NCI-H2081 treated with DMSO at 0.1 percent for 48 hours (cell line): ENCODE results near the gene ADGRB2.
A peak's percentile ranks its signal among the peaks of the same experiment; 100 is the strongest.

Experiments
- DNase-seq: peaks from one replicate; lab custom pipeline; 2025; lab: John Stamatoyannopoulos, UW

ADGRB2 gene

DNA sequence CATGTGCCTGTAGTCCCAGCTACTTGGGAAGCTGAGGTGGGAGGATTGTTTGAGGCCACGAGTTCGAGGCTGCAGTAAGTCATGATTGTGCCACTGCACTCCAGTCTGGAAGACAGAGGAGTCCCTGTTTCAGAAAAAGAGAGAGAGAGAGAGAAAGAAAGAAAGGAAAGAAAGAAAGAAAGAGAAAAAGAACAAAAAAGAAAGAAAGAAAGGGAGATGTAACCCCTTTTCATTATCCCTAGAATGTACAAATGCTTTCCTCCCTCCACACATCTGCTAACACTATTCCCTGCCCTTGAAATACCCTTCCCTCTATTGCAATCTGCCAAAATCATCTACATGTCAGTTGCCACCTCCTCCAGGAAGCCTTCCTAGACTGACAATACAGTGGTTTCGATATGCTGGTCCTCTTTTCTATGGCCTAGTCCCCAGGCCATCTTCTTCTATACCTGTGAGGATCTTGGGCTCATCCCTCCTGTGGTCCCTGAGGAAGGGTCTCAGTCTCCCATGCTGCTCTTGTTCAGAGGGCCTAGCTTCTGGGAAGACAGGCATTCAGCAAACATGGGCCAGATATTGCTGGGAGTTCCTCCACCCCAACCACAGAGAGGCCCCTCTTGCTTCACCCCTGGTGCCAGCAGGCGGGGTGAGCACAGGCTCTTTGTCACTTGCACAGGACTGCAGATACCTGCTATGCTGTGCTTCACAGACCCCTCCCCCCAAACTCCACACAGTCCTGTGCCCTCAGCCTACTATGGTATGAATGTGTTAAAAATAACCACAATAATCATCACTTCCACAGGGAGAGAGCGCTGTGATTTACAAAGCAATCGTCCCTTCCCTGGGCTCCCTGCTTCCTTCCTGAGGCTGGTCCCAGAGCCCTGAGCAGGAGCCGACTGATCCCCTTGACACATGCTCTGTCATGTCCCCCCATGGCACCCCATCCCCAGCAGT, 14.1 kb downstream of the ADGRB2 start:
- DNase-seq = no peak

DNA sequence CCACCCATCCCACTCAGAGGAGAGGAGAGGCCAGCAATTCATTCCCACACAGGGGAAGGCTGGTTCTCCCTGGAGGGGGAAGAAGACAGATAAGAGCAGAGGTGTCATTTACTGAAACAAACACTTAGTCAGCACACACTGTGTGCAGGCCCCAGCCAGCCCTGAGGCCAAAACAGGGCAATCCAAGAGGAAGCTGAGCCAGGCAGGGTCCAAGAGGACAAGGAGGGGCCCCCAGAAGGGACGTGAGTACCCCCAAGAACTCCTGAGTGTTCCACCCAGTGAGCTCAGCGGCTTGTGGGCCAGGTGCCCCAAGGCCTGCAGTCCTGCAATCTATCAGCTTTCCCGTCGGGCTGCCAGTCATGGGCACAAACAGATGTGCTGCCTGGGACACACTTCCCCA, 15.8 kb downstream of the ADGRB2 start:
- no peak for DNase-seq

DNA sequence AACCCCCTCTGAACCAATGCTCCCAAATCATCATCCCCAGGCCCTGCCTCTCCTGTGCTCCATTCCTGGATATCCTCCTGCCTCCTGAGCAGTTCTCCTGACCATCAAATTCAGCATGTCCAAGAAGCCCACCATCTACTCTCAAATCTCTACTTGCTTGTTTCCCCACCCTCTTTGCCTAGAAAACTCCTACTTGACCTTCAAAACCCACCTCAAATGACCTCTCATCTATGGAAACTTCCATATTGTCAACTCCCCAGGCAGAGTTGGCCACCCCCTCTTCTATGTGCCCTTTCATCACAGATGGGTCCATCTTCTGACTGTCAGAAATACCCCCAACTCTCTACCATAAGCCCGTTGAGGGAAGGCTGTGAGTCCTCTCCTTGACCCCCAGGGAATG, 16.8 kb downstream of the ADGRB2 start:
- DNase-seq = no peak

DNA sequence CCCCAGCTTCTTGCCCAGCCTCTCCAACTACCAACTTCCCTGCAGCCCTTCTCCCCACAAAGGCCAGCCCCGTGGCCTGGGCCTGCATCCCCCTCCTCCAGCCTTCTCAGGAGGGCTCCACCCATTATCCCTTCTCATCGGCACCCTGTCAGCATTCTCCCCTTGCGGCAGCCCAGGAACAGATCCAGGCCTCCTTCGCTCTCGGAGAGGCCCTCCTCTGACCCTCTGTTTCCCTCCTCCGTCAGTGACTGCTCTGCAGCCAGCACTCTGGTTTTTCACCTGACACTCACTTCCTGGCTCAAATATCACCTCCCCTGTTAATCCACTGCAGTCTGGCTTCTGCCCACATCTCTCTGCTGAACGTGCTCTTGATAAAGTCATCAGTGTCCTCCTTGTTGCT, 17.5 kb downstream of the ADGRB2 start:
- DNase-seq = no peak

DNA sequence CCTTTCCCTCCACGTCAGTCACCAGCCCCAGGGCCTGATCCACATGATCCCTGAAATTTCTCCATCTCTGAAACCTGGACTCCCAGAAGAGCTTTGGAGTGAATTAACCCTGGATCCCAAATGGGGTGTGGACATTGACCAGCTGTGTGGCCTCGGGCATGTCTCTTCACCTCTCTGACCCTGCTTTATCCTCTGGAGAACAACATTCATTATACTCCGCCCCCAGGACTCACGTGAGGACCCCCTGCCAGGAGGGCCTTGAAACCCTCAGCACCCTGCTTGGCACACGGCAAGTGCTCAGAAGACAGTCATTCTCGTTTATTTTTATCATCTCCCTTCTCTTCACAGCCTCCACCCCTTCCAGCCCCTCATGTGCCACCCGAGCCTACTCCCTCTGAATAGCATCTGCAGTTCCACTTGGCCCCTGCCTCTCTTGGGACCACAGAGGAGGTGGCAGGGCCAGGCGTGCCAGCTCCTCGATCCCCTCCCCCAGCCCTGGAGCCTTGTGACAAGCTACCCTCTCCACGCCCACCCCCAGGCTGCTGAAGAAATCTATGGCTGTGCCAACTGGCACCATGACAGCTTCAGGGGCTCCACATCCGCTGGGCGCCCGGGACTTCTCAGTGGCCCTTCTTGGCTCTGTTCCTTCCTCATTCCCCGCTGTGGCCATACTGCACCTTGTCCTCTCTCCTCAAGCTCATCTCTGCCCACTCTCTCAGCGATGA, 18.0 kb downstream of the ADGRB2 start:
- no peak for DNase-seq

DNA sequence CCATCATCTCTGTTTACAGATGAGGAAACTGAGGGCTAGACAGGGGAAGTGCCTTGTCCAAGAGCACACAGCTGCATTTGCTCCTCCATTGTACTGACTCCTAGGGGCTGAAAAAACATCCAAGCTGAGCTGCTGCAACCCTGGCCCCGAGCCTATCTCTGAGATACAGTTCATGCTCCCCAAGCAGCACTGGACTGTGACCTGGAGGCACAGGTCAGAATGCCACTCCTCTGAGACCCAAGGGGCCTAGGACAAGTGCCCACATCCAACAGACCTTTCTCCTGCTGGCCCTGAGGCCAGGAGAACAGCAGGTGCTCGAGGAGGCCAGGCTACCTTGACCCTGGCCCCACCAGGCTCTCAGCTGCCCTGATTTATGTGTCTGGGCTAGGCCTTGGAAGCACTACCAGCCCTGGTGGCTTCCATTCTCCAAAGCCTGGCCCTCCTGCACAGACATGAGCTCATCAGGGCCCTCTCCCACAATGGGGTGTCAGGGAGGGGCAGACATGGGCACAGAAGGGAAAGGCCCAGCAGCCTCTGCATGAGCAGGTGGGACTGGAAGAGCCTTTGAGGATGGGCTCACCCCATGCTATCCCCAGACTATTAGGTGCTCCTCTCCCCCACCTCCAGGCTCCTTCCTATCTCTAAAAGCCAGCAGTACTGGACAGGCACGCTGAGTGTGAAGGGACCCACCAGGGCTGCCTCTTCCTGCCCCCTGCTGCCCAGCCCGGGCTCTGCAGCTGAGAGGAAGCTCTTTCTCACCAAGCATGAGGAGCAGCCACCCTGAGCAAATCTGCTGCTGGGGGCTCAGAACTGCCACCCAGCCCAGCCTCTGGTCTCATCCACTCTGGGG, 18.8 kb downstream of the ADGRB2 start:
- no peak for DNase-seq

DNA sequence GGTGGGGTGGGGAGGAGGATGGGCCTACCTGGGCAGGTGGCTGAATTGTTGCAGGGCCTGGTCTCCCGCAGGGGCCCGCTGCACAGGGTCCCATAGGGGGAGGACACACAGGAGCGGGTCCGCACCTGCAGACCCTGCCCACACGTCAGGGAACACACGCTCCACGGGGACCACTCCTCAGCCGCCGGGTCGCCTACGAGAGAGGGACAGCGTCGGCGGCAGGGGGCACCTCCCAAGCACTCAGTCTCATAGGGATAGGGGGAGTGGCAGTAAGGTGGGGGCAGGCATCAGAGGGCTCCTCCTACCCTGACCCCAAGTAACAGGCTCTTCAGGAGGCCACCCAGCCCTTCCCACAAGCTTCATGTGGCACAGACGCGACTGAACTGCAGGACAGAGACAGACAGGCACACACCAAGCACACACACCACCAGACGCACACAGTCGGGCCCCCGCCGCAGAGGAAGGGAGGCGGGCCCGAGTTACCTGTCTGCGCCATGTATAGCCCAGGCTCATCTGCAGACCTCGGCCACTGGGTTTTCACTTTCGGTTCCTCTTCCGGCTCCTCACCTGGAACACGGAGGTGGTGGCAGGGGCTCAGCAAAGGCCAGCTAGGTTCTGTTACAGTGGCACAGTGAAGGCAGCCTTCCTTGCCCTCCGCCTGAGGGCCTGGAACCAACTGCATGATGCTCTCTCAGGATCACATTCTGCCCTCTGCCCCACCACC, 19.8 kb downstream of the ADGRB2 start:
- no peak for DNase-seq

DNA sequence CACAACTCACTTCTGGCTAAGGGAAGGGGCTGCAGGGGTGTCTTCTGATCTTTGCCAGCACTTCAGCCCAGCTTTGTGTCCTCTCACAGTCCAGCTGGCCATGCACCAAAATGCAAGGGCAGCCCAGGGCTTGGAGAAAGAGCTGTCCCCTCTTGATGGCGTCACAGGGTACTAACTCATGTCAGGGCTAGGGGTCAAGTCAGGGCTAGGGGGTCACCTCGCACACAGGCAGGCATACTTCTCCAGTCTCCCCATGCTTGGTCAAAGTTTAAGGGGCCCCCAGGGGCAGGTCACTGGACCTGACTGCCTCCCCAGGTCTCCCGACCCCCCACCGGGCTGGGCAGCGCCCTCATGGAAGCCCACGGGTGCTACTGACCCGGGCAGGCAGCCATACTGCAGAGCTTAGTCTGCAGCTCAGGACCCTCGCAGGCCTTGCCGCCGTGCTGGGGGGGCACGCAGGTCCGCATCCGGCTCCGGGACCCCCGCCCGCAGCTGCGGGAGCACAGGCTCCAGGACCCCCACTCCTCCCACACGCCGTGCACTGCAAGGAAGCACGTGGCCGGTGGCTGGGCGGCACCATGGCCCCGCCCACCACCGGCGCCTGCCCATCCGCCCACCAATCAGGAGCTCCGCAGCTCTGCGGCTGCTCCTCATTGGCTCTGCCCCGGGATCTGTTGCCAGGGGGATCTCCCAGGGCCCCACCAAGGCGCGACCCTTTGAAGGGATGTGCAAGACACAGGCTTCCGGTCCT, 21.5 kb downstream of the ADGRB2 start:
- no peak for DNase-seq

DNA sequence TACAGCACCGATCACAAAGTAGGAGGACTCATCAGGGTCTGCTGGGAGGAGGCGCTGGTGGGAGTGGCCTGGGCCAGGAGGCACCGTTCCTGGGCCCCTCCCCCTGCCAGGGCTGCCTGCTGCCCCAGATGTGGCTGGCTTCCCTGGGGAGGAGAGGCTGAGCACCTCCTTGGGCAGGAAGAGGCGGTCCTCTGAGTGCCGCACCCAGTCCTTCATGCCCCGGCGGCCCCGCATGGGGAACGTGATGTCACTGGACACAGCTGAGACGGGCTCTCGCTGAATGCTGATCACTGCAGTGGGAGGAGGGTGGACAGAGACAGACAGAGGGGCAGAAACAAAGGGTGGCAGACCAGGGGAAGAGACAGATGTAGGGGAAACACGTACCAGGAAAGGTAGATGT, 24.8 kb downstream of the ADGRB2 start:
- no peak for DNase-seq

DNA sequence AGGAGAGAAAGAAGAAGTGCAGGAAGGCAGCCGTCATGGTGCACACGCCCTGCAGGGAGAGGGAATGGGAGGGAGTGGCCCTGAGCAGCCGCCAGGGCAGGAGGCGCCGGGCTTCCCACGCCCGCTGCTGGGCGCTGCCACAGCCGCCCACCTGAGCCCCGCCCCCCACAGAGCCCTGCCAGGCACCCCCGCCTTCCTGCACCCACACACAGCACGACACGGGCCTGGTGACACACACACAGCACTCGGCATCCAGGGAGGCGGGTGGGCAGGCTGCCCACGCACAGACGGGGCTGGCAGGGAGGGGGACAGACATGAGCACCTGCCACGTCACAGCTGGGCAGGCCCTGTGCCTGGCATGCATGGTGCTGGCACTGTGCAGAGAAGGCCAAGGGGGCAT, 27.5 kb downstream of the ADGRB2 start:
- DNase-seq = no peak

DNA sequence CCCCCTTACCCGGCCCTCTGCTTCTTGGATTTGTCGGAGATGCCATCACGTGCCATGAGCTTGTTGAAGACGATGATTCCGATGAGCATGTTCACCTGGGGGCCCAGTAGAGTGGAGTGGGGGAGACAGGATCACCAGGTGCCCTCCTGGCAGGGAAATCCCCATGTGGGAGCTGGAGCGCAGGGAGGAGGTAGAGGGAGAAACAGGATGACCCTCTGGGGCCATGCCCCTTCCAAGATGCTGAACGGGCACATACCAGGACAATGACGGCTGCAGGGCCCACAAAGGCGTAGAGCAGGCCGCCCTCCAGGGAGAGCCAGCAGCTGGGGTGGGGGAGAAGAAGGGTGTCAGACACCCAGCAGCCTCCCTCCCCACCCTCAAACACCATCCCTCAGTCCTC, 28.6 kb downstream of the ADGRB2 start:
- no peak for DNase-seq

DNA sequence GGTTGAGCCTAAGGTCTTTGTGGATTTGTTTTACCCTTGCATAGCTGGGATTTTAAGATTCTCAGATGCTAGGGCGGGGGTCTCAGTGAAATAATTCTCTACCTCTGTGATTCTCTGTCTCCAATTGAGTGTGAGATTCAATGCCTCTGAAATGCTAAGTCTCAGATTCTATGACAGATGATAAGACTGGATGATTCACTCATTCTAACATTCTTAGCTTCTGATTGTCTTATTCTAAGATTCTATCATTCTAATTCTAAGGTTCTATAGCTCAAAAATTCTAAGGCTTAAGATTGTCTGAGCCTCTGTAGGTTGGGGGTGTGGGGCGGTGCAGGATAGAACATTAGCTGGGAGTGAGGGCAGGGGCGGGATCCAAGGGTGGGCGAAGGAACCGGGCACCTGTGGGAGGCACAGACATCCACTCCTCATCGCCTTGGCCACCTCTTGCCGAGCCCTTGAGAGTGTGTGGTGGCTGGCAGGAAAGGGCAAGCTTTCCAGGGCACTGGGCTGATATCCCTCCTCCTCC, 29.5 kb downstream of the ADGRB2 start:
- DNase-seq = no peak

DNA sequence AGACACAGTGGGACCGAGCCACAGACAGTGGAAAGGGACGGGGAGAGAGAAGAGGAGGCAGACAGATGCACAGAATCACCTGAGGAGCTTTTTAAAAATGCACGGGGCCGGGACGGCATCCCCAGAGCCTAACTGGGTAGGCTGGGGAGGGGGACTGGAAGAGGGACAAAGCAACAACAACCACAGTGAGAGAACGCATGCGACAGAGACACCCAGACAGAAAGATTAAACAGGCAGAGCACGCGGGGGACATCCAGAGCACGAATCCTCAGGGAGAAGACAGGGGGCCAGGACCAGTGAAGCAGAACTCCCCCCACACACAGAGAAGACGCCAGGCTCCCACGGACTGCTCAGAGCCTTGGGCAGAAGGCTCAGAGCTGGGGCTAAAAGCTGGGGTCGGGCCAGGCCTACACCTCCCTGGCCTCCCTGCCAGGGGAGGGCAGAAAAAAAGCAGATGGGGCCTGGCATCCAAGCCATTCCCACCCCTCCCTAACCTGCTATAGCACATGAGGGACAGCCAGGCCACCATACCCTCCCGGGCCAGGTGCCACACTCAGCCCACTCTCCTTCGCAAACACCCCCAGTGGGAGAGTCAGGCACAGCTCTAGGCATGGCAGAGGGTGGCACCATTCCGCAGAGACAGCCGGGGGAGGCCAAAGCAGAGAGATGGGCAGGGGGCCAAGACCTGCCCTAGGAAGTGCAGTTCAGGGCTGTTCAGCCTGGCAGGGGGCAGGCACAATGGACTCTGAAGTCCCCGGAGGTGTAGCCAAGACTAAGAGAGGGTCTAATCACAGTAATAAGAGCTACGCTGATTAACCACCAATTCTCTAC, 30.5 kb downstream of the ADGRB2 start:
- DNase-seq = peak; percentile 62

DNA sequence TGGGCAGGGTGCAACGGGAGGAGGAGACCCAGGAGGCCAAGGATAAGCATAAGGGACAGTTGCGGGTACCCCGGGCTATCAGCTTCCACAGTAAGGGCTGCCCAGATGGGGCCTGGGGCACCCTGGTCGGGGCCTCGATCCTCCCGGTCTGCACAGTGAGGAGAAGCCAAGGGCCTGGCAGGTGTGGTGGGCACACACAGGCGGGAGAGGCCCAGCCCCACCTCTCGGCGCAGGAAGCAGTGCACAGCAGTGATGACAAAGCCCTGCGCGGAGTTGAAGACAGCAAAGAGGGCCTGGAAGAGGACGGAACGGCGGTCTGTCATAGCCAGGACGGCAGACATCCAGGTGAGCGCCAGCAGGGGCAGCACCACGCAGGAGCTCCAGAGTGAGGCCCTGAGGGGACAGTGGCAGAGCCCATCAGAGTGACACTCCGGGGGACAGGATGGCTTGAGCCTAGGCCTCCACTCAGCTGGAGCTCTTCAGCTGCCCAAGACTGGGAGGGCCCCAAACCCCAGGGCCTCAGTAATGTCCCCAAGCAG, 31.3 kb downstream of the ADGRB2 start:
- DNase-seq = no peak

DNA sequence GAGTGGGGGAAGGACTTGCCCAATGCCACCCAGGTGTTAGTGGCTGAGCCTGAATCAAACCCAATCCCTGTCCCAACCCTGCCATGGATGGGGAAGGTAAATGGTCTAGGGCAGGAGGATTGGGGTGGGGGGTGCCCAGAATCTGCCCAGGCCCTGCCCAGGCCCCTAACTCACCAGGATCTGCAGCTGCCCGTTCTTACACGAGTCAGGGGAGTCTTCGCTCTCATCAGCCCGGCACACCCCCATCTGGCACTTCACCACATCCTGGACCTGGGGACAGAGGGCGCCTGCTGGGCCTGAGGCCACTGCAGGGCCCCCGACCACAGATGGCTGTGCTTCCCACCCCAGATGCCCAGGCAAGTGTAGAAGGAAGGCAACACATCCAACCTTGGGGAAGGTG, 31.8 kb downstream of the ADGRB2 start:
- no peak for DNase-seq

DNA sequence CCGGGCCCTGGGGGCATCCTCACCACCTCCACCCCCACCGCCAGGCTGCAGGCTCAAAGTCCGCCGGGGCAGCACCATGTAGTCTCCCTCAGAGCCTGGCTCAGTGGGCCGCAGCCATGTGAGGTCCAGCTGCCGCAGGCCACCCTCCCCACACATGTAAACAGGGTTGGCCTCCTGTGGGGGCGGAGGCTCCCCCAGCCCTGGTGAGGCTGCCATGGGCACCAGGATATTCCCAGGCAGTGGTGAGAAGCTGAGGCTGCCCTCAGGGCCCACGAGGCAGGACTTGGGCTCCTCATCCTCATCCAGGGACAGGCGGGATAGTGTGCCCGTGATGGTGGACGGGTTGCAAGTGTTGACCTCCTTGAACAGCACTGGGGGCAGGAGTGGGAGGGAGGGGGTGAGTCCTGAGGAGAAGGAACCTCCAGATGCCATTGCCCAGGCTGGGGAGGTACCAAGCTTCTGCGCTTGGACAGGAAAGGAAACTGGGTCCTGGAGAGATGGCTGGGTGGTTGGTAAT, 33.0 kb downstream of the ADGRB2 start:
- no peak for DNase-seq

DNA sequence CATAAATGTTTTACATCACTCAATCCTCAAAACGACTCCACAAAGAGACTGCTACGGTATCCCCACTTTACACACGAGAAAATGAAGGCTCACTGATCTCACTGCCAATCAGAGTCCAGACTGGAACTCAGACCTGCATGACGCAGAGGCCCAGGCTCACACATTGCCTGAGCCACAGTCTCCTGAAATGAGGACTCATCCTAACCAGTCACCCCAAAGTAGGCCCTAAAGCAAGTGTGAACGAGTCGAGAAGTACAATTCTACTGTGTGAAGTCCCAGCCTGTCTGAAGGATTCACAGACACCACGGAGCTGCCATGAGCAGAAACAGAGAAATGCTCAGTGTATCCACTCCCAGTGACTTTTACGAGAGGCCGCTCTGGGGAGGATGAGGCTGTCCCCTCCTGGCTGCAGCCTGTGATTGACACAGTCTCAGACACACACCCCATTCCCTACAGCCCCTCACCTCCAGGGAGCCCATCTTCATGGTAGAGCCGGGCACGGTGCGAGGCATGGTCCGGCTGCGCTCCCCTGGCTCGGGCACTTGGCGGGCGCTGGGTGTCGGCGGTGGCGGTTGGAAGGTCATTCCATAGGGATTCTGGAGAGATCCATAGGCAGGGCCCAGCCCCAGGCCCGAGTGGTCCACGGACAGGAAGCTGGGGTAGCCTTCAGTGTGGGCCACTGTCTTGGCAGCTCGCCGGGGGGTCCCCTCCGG, 33.6 kb downstream of the ADGRB2 start:
- DNase-seq = no peak

DNA sequence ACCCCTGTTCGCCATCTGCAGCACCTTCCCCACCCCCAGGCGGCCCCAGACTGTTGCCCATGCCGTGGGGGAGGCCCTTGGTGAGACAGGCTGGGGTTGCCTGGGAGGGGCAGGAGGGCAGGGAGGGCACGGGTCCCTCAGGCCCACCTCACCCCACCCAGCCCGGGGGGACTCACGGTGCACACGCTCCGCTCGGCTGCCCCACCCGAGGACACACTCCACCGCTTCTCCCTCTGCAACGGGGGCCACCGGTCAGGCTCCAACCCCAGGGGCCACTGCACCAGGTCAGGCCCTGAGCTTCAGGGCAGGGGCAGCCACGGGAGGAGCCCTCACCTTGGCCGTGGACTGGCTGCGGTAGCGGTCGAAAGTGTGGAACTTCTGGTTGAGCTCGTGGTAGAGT, 36.3 kb downstream of the ADGRB2 start:
- no peak for DNase-seq

DNA sequence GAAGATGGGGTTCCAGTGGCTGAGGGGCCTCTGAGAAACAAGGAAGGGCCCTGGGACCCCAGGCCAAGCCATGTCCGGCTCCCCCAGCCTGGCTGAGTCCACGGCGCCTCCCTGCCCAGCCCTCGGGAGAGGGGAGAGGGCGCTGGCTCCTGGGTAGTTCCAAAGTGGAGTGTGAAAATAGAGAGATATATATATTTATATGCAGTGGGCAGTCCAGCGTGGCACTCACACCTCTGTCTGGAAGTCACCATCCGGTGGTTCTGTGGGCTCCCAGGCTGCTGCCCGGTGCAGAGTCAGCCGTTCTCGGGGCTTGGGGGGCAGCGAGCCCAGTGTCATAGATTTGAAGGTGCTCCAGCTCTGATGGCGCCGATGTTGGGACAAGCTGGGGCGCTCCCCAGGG, 36.9 kb downstream of the ADGRB2 start:
- DNase-seq = no peak
